Measurements from ENCODE around the gene RNF13. TPM values are rescaled to one million over a fixed set of nuclear protein-coding genes. Genes with fewer than 3 reads are reported as not detected.

The RNF13 gene, protein sequence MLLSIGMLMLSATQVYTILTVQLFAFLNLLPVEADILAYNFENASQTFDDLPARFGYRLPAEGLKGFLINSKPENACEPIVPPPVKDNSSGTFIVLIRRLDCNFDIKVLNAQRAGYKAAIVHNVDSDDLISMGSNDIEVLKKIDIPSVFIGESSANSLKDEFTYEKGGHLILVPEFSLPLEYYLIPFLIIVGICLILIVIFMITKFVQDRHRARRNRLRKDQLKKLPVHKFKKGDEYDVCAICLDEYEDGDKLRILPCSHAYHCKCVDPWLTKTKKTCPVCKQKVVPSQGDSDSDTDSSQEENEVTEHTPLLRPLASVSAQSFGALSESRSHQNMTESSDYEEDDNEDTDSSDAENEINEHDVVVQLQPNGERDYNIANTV
- total RNA-seq, result 153 TPM

DNA sequence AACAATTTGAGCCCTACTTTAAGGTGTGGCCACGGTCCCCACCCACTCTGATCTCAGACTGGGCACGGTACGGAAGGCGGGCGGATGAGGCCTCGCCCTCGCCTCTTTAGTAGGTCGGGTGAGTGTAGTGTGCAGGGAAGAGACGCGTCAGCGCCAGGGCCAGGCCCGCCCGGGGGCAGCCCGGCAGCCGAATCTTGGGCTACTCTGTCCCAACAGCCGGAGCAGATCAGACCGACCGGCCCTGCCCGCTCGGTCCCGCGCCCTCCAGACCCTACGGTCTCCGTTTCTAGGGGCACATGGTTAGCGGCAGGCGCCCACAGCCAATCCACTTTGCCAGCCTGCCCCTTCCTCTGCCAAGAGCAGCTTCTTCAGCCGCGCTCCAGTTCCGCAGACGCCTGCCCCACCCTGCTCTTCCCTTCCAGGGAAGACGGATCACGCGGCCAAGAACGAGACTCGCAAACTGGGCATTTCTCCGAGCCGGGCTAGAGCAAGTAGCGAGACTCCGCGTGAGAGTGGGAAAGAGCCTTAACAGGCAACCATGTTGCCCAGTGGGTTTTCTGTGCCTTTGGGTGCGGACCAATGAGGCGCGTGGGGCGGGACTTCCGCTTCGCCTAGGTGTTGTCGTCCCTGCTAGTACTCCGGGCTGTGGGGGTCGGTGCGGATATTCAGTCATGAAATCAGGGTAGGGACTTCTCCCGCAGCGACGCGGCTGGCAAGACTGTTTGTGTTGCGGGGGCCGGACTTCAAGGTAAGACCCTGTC, at the start of gene RNF13:
Gene RNF13, plus strand, starts transcription at position 610 of the 761 bp plus-strand sequence. CDS start 32,812 bp downstream, outside the sequence.

DNA sequence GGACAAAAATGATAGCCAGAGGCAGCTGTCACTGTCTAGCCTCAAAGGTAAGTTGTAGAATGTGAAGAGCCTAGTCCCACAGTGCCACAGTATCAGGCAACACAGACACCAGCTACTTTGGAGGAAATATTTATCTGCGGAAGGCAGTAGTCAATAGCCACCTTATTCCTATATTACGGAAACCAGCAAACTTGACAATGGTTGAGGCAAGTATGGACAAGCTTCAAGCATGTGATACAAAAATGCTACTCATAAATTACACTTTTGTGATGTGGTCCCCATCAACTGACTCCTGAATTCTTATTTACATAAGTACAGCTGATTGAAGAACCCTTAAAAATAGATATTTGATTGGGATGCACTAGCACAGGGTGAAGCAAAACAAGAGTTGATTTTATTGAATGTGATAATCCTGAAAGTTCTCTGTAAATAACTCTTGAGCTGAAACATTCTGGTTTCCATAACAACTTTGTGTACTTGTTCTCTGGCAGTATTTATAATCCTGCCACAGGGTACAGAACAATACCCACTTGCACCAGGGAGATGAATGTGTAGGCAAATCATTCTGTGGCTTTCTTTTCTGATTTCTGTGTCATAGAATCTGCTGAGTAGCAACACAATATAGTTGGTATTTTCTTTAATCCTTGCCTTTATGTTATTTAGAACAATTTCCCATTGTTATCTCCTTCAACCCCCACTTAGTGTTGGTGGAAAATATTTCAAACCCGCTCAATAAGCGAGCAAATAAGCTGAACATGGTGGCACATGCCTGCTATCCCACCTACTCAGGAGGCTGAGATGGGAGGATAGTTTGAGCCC, 20.4 kb upstream of the RNF13 start, which contains the start of gene ANKUB1:
Gene ANKUB1, minus strand, starts transcription at position 103 of the 819 bp plus-strand sequence. CDS start 188 bp downstream, outside the sequence.

GRCh38 chr3:149970716-149971402, 157.8 kb downstream of the RNF13 start, which contains the start of gene PFN2:
PFN2 (minus strand) TSS chr3:149970895; CDS start chr3:149970856, 39 bp downstream.

Small RNAs within 50 kb of the gene (small RNA-seq; reads per million reads assigned to genes)
- not detected for gene RNU6-507P
- gene RNU6-720P, result not detected

Other genes with a start within 250 kb of the RNF13 start
- gene WWTR1, start 155.2 kb upstream of the RNF13 start, total RNA-seq, result 18.5 TPM
- gene COMMD2, start 60.7 kb upstream of the RNF13 start, total RNA-seq, result 66.7 TPM
- 4.2 TPM for gene ANKUB1, start 20.7 kb upstream of the RNF13 start, total RNA-seq
- 671 TPM for gene PFN2, start 157.7 kb downstream of the RNF13 start, total RNA-seq

All from diencephalon (tissue), 1 donor.